Tibial artery (tissue), 4 donors: ENCODE results near the gene SEC31B.

ENCODE experiments used
- DNase-seq, 2 donors: peaks; one replicate each; pipeline ENCODE4 v3.0.0-alpha.2; 2019
- H3K27ac ChIP-seq, 2 donors: fragments of 200-600 bp; sonication (generic) in 1 of 2; 1 replicate in 1 of 2; 2 replicates in 1 of 2; pipeline ENCODE4 v1.5.1; 2018 to 2019; ENCODE audit warnings: mild to moderate bottlenecking in 1 of 2
- H3K27me3 ChIP-seq, 2 donors: fragments of 200-600 bp; sonication (generic) in 1 of 2; one replicate each; pipeline versions ENCODE4 v1.5.1 to v1.6.0; 2016 to 2019
- H3K36me3 ChIP-seq, 3 donors: fragments of 200-600 bp; sonication (generic) in 2 of 3; one replicate each; pipeline ENCODE4 v1.5.1; 2016 to 2019; ENCODE audit warnings: mild to moderate bottlenecking in 2 of 3
- H3K4me1 ChIP-seq, 4 donors: fragments of 200-600 bp; sonication (generic) in 2 of 4; 1 replicate in 3 of 4; 2 replicates in 1 of 4; pipeline ENCODE4 v1.5.1; 2016 to 2019
- H3K4me3 ChIP-seq, 2 donors: fragments of 200-600 bp; sonication (generic) in 1 of 2; 1 replicate in 1 of 2; 2 replicates in 1 of 2; pipeline ENCODE4 v1.5.1; 2018 to 2019; ENCODE audit warnings: mild to moderate bottlenecking in 2 of 2
- H3K9me3 ChIP-seq, 3 donors: fragments of 200-600 bp; sonication (generic) in 1 of 3; one replicate each; pipeline ENCODE4 v1.5.1; 2016 to 2019
- CTCF ChIP-seq, 2 experiments: fragments of 200-600 bp in 1 of 2; fragments of 450-650 bp in 1 of 2; IDR thresholded peaks; one replicate each; pipeline ENCODE4 v1.5.1; 2017 to 2019; ENCODE audit warnings: antibody characterized with exemption in 2 of 2, mild to moderate bottlenecking in 1 of 2, moderate library complexity in 1 of 2
- intact Hi-C: fragments of 100-400 bp; cut with DNase I; formaldehyde crosslinking; loops from one replicate; pipeline ENCODE4 v1.15.0; 2023; ENCODE audit warnings: low total_unique reads

SEC31B gene

GRCh38 chr10:100535715-100536353 is 16.2 kb upstream of the SEC31B start, which contains the start of gene HIF1AN:
HIF1AN (plus strand) TSS chr10:100535943; CDS start chr10:100535959, 16 bp downstream.
- H3K27me3 ChIP-seq = no peaks in the 10 kb centered on the region
- peak within 1 kb of the TSS; percentile 75 to 77 for H3K27ac ChIP-seq
- peak; percentile 94 for DNase-seq
- peak; percentile 84 to 91 for TF ChIP-seq CTCF (IDR thresholded peaks at IDR 0.05)
- no peaks in the 10 kb centered on the region for H3K9me3 ChIP-seq
- H3K4me3 ChIP-seq = peak within 1 kb of the TSS; percentile 68
- H3K36me3 ChIP-seq = peaks cover 16 to 38% (median 24%) of the 10 kb centered on the region in 3 donors
- peaks cover 0 to 23% (median 21%) of the 10 kb centered on the region in 4 donors for H3K4me1 ChIP-seq
- intact Hi-C loops = no loop called here

GRCh38 chr10:100535338-100535714 is 15.7 kb upstream of the SEC31B start:
- no peak for DNase-seq
- Histone ChIP-seq H3K27me3 (no peaks in the 10 kb centered on the region), H3K4me1 (peaks cover 0 to 26% (median 21%) of the 10 kb centered on the region in 4 donors), H3K36me3 (peaks cover 11 to 33% (median 19%) of the 10 kb centered on the region in 3 donors), H3K4me3 (peak overlapping the region; percentile 68), H3K27ac (peak overlapping the region; percentile 75 to 77), H3K9me3 (no peaks in the 10 kb centered on the region)
- intact Hi-C loops = no loop called here
- no peak for TF ChIP-seq CTCF (IDR thresholded peaks at IDR 0.05)

GRCh38 chr10:100534726-100535125 is 15.1 kb upstream of the SEC31B start:
- peaks cover 7 to 27% (median 16%) of the 10 kb centered on the region in 3 donors for H3K36me3 ChIP-seq
- H3K27ac ChIP-seq = no peak overlapping the region
- no peak for TF ChIP-seq CTCF (IDR thresholded peaks at IDR 0.05)
- DNase-seq = no peak
- H3K27me3 ChIP-seq = no peaks in the 10 kb centered on the region
- H3K4me1 ChIP-seq = peaks cover 0 to 31% (median 21%) of the 10 kb centered on the region in 4 donors
- intact Hi-C loops = no loop called here
- no peaks in the 10 kb centered on the region for H3K9me3 ChIP-seq
- H3K4me3 ChIP-seq = no peak overlapping the region

- no peak for TF ChIP-seq CTCF (IDR thresholded peaks at IDR 0.05)
- Histone ChIP-seq H3K27me3 (no peaks in the 10 kb centered on the region), H3K4me1 (peaks cover 0 to 38% (median 22%) of the 10 kb centered on the region in 4 donors), H3K27ac (no peak overlapping the region), H3K9me3 (no peaks in the 10 kb centered on the region), H3K36me3 (peaks cover 1 to 11% (median 5%) of the 10 kb centered on the region in 3 donors), H3K4me3 (no peak overlapping the region)
- intact Hi-C loops = no loop called here
- no peak for DNase-seq
These were observed 12.1 kb upstream of the SEC31B start for GRCh38 chr10:100531761-100532160.

- peak; percentile 91 to 93 for DNase-seq
- H3K4me1 ChIP-seq = peaks cover 0 to 23% (median 12%) of the 10 kb centered on the region in 4 donors
- peaks cover 20 to 31% (median 24%) of the 10 kb centered on the region in 3 donors for H3K36me3 ChIP-seq
- H3K27ac ChIP-seq = peak within 1 kb of the TSS; percentile 78
- H3K27me3 ChIP-seq = no peaks in the 10 kb centered on the region
- no peaks in the 10 kb centered on the region for H3K9me3 ChIP-seq
- no peak for TF ChIP-seq CTCF (IDR thresholded peaks at IDR 0.05)
- H3K4me3 ChIP-seq = peak within 1 kb of the TSS; percentile 79 to 95
- intact Hi-C loops = no loop called here
These were observed 10.0 kb upstream of the SEC31B start, which contains the start of gene NDUFB8 for GRCh38 chr10:100529475-100530298. NDUFB8 (minus strand) TSS chr10:100529871; CDS start chr10:100529851, 20 bp downstream.
